Stomach (tissue), 4 donors: ENCODE results near the gene PTPRM.

ENCODE experiments used
- EP300 ChIP-seq: sonication (generic); formaldehyde crosslinking; IDR thresholded peaks from one replicate; pipeline ENCODE4 v1.6.1; 2017; ENCODE audit warnings: antibody characterized with exemption
- POLR2AphosphoS5 ChIP-seq, 3 donors: sonication (generic); formaldehyde crosslinking; IDR thresholded peaks; one replicate each; pipeline ENCODE4 v1.6.1; 2016; ENCODE audit warnings: antibody characterized with exemption in 3 of 3
- TF ChIP-seq, protein P1 (sequence below), 7 experiments: fragments of 450-650 bp in 4 of 7; fragments of 200-600 bp in 3 of 7; sonication (generic) in 3 of 7; IDR thresholded peaks; one replicate each; pipeline ENCODE4 v1.5.1; 2016 to 2019; ENCODE audit warnings: antibody characterized with exemption in 7 of 7, control low read depth in 2 of 7, mild to moderate bottlenecking in 1 of 7

- TF ChIP-seq POLR2AphosphoS5 (IDR thresholded peaks at IDR 0.05) = no peak
- TF ChIP-seq EP300 = no peak
- TF ChIP-seq, protein P1, sequence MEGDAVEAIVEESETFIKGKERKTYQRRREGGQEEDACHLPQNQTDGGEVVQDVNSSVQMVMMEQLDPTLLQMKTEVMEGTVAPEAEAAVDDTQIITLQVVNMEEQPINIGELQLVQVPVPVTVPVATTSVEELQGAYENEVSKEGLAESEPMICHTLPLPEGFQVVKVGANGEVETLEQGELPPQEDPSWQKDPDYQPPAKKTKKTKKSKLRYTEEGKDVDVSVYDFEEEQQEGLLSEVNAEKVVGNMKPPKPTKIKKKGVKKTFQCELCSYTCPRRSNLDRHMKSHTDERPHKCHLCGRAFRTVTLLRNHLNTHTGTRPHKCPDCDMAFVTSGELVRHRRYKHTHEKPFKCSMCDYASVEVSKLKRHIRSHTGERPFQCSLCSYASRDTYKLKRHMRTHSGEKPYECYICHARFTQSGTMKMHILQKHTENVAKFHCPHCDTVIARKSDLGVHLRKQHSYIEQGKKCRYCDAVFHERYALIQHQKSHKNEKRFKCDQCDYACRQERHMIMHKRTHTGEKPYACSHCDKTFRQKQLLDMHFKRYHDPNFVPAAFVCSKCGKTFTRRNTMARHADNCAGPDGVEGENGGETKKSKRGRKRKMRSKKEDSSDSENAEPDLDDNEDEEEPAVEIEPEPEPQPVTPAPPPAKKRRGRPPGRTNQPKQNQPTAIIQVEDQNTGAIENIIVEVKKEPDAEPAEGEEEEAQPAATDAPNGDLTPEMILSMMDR (IDR thresholded peaks at IDR 0.05) = no peak
Measured at GRCh38 chr18:7557973-7558372, 9.1 kb upstream of the PTPRM start.
